BE2C (cell line): ENCODE results near the gene RPH3AL.

Experiments
- DNase-seq: peaks from one replicate; pipeline ENCODE4 v3.0.0-alpha.2; 2020
- H3K27me3 ChIP-seq: fragments of 250-450 bp; sonication (Bioruptor Pico); 2 replicates; pipeline ENCODE4 v1.5.1; 2020; ENCODE audit warnings: mild to moderate bottlenecking
- H3K36me3 ChIP-seq: fragments of 250-450 bp; sonication (Bioruptor Pico); 2 replicates; pipeline ENCODE4 v1.5.1; 2020; ENCODE audit warnings: mild to moderate bottlenecking
- H3K4me1 ChIP-seq: fragments of 250-450 bp; sonication (Bioruptor Pico); 2 replicates; pipeline ENCODE4 v1.5.1; 2020
- H3K4me3 ChIP-seq: 2 replicates; pipeline ENCODE4 v1.5.1; 2011; ENCODE audit warnings: low read depth, low read length
- H3K9me3 ChIP-seq: fragments of 250-450 bp; sonication (Bioruptor Pico); 2 replicates; pipeline ENCODE4 v1.5.1; 2020
- TF ChIP-seq, protein P1 (sequence below): IDR thresholded peaks from 2 replicates; pipeline ENCODE4 v1.5.1; 2012; ENCODE audit warnings: mild to moderate bottlenecking, low read depth, low read length

RPH3AL gene

DNA sequence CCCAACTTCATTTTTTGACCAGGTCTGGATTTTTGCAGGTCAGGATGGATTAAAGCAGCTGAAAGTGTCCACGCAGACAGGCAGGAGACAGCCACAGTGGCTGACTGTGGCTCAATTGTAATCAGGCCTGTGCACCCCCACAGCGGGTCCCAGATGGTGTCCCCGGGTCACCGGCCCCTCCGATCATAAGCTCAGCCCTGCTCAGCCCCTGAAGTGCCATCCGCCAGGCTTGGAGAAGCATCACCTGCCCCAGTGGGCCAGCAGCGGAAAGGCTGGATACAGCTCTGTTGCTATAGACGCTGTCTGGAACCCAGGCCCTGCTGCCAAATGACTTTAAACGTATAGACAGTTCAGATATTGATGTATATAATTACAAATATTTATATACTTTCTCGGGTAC, 60.6 kb downstream of the RPH3AL start:
- no peak for DNase-seq
- Histone ChIP-seq H3K4me1 (no peaks in the 10 kb centered on the region), H3K4me3 (no peak overlapping the region), H3K9me3 (no peaks in the 10 kb centered on the region), H3K27me3 (no peaks in the 10 kb centered on the region), H3K36me3 (no peaks in the 10 kb centered on the region)
- TF ChIP-seq, protein P1, sequence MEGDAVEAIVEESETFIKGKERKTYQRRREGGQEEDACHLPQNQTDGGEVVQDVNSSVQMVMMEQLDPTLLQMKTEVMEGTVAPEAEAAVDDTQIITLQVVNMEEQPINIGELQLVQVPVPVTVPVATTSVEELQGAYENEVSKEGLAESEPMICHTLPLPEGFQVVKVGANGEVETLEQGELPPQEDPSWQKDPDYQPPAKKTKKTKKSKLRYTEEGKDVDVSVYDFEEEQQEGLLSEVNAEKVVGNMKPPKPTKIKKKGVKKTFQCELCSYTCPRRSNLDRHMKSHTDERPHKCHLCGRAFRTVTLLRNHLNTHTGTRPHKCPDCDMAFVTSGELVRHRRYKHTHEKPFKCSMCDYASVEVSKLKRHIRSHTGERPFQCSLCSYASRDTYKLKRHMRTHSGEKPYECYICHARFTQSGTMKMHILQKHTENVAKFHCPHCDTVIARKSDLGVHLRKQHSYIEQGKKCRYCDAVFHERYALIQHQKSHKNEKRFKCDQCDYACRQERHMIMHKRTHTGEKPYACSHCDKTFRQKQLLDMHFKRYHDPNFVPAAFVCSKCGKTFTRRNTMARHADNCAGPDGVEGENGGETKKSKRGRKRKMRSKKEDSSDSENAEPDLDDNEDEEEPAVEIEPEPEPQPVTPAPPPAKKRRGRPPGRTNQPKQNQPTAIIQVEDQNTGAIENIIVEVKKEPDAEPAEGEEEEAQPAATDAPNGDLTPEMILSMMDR: no peak

DNA sequence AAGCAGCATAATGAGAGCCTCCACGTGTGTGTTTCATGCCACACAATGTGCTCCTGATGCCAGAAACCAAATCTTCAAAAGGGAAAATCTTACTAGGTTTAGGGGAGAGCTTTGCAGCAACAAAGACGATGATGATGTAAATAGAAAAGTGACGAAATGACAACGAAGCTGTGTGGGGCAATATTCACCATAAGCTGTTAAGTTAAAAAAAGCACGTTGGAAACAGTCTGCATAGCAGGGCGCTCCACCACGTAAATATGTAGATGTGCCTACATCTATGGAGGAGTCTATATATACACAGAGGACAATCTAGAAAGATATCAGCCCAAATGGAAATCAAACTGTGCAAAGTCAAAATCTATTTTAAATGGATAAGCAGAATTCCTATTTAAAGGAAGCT, 61.0 kb downstream of the RPH3AL start:
- H3K4me3 ChIP-seq: no peak overlapping the region
- no peak for DNase-seq
- H3K4me1 ChIP-seq: no peaks in the 10 kb centered on the region
- TF ChIP-seq, protein P1: no peak
- H3K9me3 ChIP-seq: no peaks in the 10 kb centered on the region
- no peaks in the 10 kb centered on the region for H3K27me3 ChIP-seq
- H3K36me3 ChIP-seq: no peaks in the 10 kb centered on the region

DNA sequence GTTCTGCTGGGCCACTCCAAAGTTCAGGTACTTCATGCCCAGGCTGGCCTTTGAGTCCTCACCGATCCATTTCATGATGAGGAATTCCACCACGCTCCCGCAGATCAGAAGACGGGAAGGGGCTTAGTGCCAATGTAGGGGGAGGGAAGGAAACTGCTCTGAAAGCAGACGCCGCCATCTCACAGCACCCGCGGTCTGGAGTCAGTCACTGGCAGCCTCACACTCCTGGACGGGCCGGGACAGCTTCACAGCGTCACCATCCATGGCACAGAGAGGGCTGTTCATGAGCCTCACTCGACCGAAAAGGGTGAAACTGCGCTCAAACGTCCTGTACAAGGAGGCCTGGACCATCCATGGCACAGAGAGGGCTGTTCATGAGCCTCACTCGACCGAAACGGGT, 62.0 kb downstream of the RPH3AL start:
- Histone ChIP-seq H3K4me1 (no peaks in the 10 kb centered on the region), H3K36me3 (no peaks in the 10 kb centered on the region), H3K9me3 (no peaks in the 10 kb centered on the region), H3K4me3 (no peak overlapping the region), H3K27me3 (no peaks in the 10 kb centered on the region)
- TF ChIP-seq, protein P1: no peak
- no peak for DNase-seq

DNA sequence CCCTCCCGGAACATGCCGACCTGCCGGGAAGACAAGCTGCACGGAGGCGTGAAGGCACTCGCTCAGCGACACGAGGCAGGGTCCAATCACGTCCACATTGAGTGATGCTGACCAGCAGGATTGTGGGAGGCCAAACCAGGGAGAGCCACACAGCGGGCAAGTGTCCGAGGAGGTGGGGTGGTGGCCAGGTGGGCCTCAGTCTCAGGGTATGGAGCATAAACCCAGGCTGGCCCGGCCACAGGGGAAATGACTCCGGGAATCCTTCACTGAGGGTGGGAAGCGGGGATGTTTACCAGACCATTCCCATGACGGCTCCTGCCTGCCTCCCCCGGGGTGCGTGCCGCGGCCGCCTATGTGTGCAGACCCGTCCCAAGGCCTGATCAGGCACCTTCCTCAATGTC, 62.5 kb downstream of the RPH3AL start:
- Histone ChIP-seq H3K9me3 (no peaks in the 10 kb centered on the region), H3K4me3 (no peak overlapping the region), H3K4me1 (no peaks in the 10 kb centered on the region), H3K36me3 (no peaks in the 10 kb centered on the region), H3K27me3 (no peaks in the 10 kb centered on the region)
- no peak for DNase-seq
- TF ChIP-seq, protein P1: no peak

DNA sequence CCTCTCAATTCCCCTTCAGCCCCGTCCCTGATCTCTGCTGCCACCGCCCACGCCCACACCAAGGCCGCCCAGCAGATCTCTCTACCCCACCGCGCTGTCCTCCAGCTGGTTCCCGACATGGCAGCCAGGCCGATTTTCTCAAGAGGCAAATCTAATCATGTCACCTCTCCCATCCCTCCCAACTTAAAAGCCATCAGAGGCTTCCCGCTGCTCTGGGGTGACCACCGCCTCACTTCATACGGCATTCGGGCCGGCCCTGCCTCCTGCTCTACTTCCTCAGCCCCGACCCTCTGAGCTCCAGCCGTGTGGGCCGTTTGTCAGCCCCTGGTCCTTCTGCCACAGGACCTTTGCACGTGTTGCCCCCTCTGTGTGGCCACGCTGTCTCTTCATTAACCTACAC, 63.2 kb downstream of the RPH3AL start:
- Histone ChIP-seq H3K27me3 (no peaks in the 10 kb centered on the region), H3K4me3 (no peak overlapping the region), H3K9me3 (no peaks in the 10 kb centered on the region), H3K4me1 (no peaks in the 10 kb centered on the region), H3K36me3 (no peaks in the 10 kb centered on the region)
- DNase-seq: no peak
- TF ChIP-seq, protein P1: no peak

DNA sequence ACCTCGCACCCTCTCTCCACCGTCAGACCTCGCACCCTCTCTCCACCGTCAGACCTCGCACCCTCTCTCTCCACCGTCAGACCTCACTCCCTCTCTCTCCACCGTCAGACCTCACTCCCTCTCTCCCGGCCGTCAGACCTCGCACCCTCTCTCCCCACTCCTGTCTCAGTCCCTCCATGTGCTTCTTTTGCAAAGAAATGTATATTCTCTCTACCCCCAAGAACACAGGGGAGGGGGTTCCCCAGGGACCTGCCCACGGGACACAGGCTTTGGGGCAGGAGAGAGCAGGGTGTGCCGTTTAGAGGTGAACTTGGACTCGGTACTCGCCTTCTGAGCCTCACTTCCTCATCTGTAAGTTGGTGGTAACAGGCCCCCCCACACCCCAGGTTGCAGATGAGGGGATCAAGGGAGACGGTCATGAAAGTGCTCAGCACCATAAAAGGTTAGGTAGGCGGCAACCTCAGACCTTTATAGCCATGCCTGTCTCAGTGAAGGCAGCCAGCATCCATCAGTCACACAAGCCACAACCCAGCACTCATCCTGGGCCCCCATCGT, 63.7 kb downstream of the RPH3AL start:
- no peaks in the 10 kb centered on the region for H3K9me3 ChIP-seq
- H3K4me3 ChIP-seq: no peak overlapping the region
- no peak for DNase-seq
- H3K36me3 ChIP-seq: no peaks in the 10 kb centered on the region
- H3K4me1 ChIP-seq: no peaks in the 10 kb centered on the region
- no peaks in the 10 kb centered on the region for H3K27me3 ChIP-seq
- TF ChIP-seq, protein P1: no peak
